HG03439 (cell line): ENCODE data around the gene ISM1.

ENCODE experiments used
- ATAC-seq: cut with Tn5 transposase; IDR thresholded peaks from one replicate; pipeline ENCODE4 v1.9.1; 2021; ENCODE audit warnings: mild to moderate bottlenecking, moderate library complexity; ENCODE audit not compliant: unreplicated experiment

Gene ISM1

DNA sequence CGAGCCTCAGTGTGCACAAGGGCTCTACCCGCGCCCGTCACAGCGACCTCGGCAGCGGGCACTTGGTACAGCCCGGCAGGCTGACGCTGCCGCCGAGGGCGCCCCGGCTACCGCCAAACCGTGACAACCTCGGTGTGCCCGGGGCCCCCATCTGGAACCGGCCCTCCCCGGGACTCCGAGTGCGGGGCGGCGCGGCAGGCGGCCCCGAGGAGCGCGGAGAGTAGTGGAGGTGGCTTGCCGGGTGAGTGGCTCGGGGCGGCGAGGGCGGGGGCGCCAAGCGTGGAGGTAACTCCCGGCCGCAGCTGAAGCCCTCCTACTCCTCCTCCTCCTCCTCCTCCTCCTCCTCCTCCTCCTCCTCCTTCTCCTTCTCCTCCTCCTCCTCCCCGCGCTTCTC is at the start of gene ISM1:
TSS of gene ISM1 (plus strand) at position 371 of the 394 bp plus-strand sequence. CDS start 503 bp downstream, outside the sequence.
- ATAC-seq = no peak

DNA sequence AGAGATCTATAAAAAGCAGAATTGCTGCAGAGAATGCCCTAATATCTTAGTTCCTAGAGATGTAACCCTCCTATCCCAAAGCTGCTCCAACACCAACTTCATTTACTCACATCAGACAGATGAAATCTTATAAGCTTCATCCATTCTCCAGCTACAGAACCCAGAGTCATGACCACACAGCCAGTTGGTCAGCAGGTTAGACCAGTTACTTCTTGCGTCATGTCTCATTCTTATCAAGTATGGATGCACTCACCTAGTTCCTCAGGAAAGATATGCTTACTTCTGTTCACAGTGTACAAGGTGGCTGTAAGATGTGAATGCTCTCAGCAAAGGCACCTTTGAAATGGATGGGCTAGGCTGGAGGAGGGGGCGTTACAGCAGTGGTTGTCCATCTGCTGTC is 47.9 kb upstream of the ISM1 start:
- ATAC-seq = no peak

DNA sequence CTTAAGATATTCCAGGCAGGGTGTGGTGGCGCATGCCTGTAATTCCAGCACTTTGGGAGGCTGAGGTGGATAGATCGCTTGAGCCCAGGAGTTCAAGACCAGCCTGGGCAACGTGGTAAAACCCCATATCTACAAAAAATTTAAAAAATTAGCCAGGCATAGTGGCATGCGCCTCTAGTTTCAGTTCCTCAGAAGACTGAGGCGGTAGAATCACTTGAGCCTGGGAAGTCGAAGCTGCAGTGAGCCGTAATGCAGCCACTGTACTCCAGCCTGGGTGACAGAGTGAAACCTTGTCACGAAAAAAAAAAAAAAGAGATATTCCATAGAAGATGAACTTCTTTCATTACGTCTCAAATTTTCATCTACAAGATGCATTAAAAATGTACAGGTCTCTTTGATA is 46.7 kb upstream of the ISM1 start:
- no peak for ATAC-seq

DNA sequence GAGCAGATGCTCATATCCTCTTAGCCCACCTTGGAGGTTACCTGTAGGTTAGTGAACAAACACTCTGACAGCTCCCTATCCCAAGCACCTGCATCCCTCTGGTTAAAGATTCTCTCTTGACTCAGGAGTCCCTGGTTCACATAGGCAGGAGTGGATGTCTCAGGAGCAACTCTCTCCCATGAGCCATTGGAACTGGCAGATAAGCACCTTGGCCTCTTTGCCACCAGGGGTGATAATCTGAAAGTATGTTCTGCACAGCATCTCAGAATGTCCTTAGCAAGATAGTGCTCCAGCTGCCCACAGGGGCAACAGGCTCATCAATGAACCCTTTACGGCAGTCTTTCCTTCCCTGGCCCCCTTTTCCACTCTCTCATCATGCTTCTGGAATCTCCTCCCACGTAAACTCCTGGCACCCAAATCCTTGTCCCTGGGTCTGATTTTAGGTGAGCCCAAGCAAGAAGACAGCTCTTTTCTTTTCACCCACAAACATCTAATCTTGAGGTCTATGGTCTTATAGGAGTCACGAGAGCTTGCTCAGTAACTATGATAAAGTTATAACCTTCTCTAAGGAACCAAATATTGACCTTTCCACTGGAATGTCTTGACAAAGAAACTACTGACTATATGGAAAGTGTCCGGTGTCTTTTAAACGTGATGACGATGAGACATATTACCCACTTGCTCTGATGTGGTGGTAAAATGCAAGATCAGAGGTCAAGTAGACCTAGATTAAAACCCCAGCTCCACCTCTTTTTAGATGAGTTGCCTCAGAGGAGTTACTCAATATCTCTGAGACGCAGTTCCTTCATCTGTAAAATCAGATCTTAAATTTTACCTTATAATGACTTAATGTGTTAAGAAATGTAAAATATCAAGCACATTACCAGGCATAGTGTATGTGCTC is 39.8 kb upstream of the ISM1 start:
- ATAC-seq = no peak

DNA sequence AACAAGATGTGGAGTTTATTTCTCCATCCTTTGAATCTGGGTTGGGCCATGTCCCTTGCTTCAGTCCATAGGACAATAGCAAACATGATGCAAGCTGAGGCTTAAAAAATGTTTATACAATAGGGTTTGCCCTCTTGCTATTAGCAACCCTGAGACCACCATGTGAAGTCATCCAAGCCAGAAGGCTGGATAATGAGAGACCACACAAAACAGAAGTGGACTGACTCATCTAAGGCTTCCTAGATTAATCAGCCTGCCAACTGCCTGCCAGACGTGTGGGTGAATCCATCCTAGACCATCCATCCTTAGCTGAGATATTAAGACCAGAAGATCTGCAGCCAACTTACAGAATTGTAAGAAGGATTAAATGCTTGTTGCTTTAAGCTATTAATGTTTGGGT is 38.1 kb upstream of the ISM1 start:
- ATAC-seq = no peak

DNA sequence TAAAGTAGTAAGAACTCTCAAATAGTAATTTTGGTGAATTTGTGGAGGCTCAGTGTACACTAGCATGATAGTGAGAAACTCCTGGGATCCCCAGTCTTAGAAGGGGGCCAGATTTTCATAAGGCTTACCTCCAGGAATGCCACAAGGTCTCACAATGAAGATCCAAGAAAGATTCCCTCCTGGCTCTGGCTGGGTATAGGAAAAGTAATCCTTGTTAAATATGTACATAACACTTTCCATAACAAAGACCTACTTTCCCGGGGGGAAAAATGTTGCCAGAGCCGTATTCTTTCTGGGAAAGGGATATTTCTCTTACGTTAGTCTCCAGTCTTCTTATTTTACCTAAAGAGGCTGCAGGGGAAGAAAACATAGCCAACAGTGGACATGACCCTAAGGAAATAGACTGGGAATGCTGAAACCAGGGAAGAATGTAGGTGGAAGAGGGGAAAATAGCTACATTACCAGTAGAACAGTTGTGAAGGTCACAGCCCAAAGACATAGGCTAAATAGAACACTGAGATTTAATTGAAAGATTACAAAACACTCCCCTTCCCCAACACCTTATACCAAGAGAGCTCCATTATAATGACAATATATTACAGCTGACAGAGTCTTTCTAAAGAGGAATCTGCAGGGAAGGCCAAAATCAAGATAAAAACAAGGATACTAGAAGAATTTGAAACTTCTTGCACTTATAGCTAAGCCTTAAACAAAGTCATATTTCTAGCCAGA is 34.9 kb upstream of the ISM1 start:
- ATAC-seq = no peak

DNA sequence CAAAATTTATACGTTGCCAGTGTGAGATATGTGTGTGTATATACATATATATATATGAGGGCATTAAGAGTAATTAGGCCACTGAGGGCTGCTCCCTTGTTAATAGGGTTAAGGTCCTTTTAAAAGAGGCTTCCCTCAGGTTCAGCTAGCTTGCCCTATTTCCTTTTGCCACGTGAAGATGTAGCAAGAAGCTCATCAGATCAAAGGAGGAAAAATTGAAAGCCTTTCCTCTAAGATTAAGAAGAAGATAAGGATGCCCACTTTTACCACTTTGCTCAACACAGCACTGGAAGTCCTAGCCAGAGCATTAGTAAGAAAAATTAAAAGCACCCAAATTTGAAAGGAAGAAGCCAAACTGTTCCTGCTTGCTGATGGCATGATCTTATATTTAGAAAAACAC is 33.2 kb upstream of the ISM1 start:
- no peak for ATAC-seq

DNA sequence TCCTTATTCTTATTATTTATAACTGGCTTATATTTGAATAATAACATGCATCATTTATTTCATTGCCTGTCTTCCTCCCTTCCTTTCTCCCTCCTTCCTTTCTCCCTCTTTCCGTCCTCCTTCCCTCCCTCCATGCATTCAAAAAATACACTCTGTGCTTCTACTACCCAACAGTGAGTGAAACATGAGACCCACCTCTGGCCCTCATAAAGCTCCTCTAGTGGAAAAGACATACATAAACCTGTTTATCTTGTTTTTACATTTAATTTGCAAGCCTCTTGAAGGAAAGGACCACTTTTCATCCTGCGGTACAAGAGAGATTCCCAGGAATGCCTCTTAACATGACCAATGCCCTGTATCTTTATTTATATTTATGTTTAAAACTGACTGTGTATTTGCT is 21.8 kb upstream of the ISM1 start:
- ATAC-seq = no peak

DNA sequence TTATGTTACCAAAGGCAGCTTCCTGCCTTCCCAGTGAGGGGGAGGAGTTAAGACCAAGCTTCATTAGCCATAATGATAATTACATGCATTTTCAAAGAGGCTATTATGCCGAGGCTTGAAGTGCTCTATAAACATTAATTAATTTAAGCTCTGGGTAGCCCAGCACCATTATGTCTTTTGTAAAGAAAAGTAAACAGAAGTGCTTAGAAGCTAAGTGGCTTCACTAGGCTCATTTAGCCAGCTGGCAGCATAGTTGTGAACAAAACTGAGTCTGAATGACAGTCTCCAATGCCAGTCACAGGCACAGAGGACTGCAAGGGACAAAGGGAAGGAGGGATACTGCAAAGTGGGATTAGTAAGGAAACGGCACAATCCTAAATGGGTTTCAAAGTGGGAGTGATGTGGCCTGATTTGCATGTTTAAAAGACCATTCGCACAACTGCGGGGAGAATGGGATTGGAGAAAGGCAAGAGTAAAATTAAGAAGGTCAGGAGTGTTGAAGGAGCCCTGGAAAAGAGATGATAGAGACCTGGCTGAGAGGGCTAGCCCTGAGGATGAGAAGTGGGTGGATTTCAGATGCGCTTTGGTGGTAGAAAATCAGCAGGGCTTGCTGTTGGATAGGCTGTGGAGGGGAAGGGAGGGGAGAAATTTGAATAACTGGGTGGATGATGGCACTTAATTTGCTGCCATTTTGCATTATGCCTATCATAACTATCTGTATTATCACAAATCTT is 20.1 kb upstream of the ISM1 start:
- ATAC-seq = no peak

DNA sequence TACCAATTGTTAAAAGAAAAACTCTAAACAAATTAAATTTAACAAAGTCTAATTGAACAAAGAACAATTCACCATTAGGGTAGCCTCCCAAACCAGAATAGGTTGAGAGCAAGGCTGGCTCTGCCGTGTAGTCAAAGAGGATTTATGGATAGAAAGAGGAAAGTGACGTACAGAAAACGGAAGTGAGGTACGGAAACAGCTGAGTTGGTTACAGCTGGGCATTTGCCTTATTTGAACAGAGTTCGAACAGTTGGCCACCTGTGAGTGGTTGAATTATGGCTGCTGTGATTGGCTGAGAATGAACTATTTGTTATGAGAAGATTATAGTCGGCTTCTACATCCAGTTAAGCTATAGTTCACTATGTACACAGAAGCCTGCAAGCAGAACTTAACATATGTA is 18.5 kb upstream of the ISM1 start:
- ATAC-seq = no peak

DNA sequence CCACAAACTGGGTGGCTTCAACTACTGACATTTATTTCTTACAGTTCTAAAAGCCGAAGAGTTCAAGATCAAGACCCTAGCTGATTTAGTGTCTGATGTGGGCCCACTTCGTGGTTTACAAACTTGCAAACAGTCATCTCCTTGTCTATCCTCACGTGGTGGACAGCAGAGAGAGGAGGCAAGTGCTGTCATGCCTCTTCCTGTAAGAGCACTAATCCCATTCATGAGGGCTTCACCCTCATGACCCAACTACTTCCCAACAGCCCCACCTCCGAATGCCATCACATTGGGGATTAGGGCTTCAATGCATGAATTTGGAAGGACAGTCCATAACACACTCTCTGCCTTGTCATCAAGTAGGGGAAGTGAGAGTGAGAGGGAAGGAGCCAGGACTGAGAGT is 15.6 kb upstream of the ISM1 start:
- no peak for ATAC-seq

DNA sequence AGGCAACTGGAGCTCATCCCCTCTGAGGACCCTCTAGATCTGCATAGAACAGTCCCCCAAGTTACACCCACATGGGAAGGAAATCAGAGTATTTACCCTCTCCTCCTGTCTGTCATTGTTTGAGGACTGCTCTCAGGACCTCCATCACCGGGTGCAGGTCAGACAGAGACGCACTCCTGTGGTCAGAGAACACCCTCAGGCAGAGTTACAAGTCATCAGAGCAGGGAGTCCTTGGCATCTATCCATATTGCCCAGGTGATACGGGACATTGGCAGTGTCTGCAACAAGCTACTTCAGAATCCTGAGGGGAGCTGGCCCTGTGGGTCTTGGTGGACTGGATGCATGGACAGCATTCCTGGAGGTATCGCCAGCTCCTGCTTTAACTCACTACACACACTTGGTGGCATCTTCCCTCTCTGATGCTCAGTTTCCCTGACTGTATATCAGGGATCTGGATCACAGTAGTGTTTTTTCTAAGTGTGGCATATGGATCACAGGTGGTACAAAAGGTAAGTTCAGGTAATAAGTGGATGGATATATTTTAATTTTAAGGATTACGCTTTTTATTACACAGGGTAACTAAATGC is 15.1 kb upstream of the ISM1 start:
- ATAC-seq = no peak

DNA sequence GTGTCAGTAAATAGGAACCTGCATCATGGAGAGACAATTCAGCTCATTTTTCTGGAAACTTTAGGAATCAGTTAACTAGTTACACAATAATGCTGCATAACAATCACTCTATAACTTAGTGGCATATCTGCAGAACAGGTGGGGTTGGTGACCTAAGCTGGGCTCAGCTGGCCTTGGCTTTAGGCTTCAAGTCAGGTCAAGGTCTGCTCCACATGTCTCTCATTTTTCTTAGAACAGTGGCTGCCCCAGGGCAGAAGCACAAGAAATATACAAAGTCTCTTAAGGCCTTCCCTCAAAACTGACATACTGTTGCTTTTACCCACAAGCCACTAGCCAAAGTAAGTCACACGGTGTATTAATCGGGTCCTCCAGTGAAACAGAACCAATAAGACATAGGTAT is 14.1 kb upstream of the ISM1 start:
- ATAC-seq = no peak

DNA sequence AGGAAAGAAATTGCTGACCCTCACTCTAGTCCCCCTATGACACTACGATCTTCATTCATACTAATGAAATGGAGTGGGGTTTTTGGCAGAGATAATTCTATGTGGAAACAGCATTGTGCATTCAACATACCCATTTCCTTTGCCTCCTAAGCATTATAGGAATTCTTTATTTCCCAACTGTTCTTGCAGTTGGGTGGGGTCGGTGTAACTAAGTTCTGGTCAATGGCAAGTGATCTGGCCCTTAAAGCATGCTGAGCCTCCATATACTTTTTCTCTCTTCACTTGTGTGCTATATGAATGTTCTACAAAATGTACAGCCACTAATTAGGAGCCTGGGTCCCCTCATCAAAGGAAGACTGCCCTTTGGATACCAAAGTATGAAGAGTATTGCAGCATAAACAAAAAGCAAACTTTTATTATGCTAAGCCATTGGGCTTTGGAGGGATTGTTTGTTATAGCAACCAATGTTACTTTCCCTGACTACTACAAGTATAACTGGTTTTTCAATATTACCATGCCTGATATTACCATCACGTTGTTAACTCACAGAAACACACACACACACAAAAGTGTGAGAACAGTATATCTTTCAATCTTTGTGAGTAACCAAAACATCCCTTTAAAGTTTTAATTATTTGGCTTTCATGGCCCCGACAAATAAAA is 9.0 kb upstream of the ISM1 start:
- ATAC-seq = no peak

DNA sequence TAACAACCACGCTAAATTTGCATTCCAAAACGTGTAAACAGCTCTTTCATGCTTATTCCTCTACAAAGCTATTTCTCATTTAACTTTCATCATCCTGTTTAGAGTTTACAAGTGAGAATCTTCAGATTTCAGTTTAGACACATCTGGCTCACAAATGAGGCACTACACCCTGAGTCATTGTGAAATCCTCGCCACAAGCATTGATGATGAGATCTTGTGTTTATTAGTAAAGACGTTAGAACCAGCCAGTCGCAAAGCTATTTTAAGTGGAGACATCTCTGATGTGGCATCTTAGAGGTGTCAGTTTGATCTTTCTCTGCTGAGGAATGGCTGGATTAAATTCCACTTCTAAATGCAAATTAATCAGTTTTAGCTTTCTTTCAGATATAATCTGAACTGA is 8.3 kb upstream of the ISM1 start:
- no peak for ATAC-seq

DNA sequence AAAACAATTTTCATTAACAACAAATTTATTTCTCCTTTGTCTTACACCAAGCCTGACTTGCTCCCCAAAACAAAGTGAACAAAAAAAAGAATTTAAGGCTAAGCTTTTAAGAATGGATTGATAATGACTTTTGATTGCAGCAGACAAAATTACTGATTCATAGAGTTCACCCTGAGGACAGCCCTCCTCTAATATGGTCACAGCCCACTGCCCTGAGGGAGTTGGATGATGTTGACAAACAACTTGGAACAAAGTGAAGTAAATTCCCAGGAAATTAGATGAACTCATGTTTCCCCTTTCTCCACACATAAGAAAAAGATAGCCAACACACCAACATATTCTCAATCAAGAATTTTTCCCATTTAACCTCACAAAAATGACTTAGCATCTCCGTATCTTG is 7.7 kb upstream of the ISM1 start:
- no peak for ATAC-seq

DNA sequence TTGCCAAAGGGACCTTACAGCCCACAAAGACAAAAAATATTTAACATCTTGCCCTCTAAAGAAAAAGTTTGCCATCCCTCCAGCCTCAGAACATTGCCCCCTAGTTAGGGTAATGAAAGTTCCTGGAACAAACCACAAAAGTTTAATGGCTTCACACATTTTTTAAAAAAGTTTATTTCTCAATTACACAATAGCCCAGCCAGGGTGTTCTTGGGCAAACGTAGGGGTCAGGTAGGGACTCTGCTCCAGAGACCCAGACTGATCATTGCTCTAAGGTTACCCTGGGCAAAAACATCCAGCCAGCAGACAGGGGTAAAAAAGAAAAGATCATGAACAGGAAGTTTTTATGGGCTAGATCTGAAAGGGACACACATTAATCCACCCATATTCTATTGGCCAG is 4.5 kb upstream of the ISM1 start:
- ATAC-seq = no peak

DNA sequence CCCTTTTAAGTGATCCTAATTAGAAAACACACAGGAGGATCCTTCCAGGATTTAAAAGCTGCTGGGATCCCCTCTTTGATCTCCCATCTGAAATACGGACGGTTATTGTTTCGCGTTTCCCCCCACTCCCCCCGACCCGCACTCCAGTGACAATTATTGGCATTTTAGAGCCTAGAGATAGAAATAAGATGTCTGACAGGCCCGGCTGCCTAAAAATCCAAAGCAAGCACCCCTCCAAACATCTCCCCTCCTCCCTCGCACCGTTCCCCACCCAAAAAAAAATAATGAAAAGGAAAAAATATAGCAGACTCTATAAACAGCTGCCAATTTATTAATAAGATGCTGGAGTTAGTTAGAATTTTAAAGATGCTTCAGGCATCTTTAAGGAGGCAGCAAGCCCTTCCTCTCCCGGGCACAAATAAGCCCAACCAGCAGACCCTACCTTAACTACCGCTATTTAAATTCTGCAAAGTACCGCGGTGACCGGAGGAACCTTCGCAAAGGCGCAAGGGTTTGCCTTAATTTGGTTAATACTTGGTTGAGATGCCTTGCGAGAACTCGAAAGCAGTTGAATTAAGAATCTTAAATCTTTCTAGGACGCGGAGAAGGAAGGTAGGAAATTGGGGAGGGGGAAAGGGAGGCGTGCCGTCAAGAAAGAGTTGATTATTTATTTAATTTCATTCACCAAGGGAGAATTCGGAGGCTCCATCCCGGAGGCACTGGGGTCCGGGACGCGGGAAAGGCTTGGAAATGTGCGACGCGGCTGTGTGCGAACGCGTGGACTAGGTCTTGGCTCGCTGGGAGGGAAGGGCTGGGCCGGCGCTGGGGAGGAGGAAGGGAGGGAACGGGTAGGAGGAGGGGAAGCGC is 1.5 kb upstream of the ISM1 start:
- no peak for ATAC-seq

DNA sequence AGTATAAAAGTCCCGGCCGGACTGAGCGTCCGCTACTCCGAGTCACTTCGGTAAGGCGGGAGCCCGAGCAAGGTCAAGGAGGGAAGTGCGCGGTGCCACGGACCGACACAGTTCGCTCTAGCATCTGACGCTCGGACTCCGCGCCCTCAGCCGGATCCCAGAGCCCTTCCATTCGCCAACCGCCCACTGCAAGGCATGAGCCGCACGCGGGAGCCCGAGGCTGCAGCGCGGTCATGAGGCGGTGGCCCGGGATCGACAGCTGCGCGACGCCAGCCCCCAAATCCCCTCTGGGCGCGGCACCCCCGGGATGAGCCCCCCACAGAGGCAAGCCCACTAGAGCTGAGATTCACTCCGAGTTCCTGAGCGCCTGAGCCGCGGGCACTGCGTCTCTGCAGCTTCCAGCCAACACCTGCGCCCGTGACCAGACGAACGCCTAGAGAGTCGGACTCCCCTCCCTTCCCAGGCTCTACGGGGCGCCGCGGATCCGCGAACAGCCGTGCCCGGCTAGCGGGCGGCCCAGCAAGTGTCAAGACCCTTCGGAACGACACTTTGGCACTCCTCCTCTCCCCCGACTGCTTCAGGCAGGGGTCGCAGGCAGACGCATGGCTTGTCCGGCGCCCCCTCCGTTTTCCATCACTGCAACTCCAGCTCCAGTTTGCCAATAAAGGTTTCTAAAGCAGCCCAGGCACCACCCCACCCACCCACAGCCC is 725 bp upstream of the ISM1 start:
- ATAC-seq = no peak
